Fibroblast of the aortic adventitia (primary cell): ENCODE data around the gene GJA10. TPM values are rescaled to one million over a fixed set of nuclear protein-coding genes. Genes with fewer than 3 reads are reported as not detected.
"Not testable (repeated sequence)": the region's sequence is repeated elsewhere in the genome, so short reads cannot be mapped to it uniquely, and the experiment has no call there.

ENCODE experiments used
- DNase-seq: peaks from one replicate; pipeline ENCODE4 v3.0.0-alpha.2; 2010; ENCODE audit warnings: low read depth
- H3K4me3 ChIP-seq: 2 replicates; pipeline ENCODE4 v1.5.1; 2011; ENCODE audit warnings: low read depth, mild to moderate bottlenecking, control low read depth, low read length, moderate library complexity
- CTCF ChIP-seq: IDR thresholded peaks from 2 replicates; pipeline ENCODE4 v1.5.1; 2011; ENCODE audit warnings: mild to moderate bottlenecking, low read length, control low read depth, inconsistent platforms; ENCODE audit not compliant: insufficient read depth
- total RNA-seq: library from RNA; depleted of rRNA; stranded (reverse); fragments of >200 nt; gene quantifications from 2 replicates; pipeline ENCODE4 v1.2.3, GENCODE V29; 2012; ENCODE audit warnings: low replicate concordance

The GJA10 gene
- total RNA-seq, 1 donor = not detected

- no peak for TF ChIP-seq CTCF
- no peak overlapping the region for H3K4me3 ChIP-seq
- DNase-seq = no peak
Observed at GRCh38 chr6:89888871-89889270, 5.4 kb upstream of the GJA10 start.

- not testable (repeated sequence) for H3K4me3 ChIP-seq, DNase-seq
Observed at GRCh38 chr6:89890845-89891528, 3.3 kb upstream of the GJA10 start.

- not testable (repeated sequence) for H3K4me3 ChIP-seq, DNase-seq
Observed at GRCh38 chr6:89892577-89892976, 1.7 kb upstream of the GJA10 start.

- no peak overlapping the region for H3K4me3 ChIP-seq
- peak; percentile 53 for DNase-seq
- no peak for TF ChIP-seq CTCF
Observed at GRCh38 chr6:89895276-89895874, 1.1 kb downstream of the GJA10 start.

- not testable (repeated sequence) for DNase-seq, H3K4me3 ChIP-seq
Observed at GRCh38 chr6:89910001-89910901, 16.0 kb downstream of the GJA10 start.

- TF ChIP-seq CTCF = no peak
- no peak overlapping the region for H3K4me3 ChIP-seq
- DNase-seq = no peak
Observed at GRCh38 chr6:89910902-89911240, 16.6 kb downstream of the GJA10 start.

- no peak for DNase-seq
- no peak overlapping the region for H3K4me3 ChIP-seq
- no peak for TF ChIP-seq CTCF
Observed at GRCh38 chr6:89916136-89916920, 22.1 kb downstream of the GJA10 start.

GRCh38 chr6:89917216-89917615, 22.9 kb downstream of the GJA10 start:
- no peak for TF ChIP-seq CTCF
- no peak for DNase-seq
- no peak overlapping the region for H3K4me3 ChIP-seq
